HT-29 (cell line): ENCODE measurements around the gene CWC27. TPM values are rescaled to one million over a fixed set of nuclear protein-coding genes. Genes with fewer than 3 reads are reported as not detected.
A peak's percentile ranks its signal among the peaks of the same experiment; 100 is the strongest.
"Not testable (repeated sequence)": the region's sequence is repeated elsewhere in the genome, so short reads cannot be mapped to it uniquely, and the experiment has no call there.

Experiments used
- DNase-seq: peaks from one replicate; pipeline ENCODE4 v3.0.0-alpha.2; 2015; ENCODE audit warnings: low spot score
- total RNA-seq: library from RNA; depleted of rRNA; stranded (reverse); fragments of >200 nt; shearing (Covaris generic); gene quantifications from 2 replicates; pipeline ENCODE4 v1.2.3, GENCODE V29; 2014

Gene CWC27
- total RNA-seq, 1 experiment from 2014 or later, result 10.8 TPM

GRCh38 chr5:64786372-64786771 lies 17.6 kb downstream of the CWC27 start:
- no peak for DNase-seq

- no peak for DNase-seq
Observed at GRCh38 chr5:64788156-64788555, 19.4 kb downstream of the CWC27 start.

- DNase-seq, result no peak
Observed at GRCh38 chr5:64789457-64789856, 20.7 kb downstream of the CWC27 start.

GRCh38 chr5:64790210-64790609 lies 21.5 kb downstream of the CWC27 start:
- DNase-seq, result no peak

- peak; percentile 58 for DNase-seq
Observed at GRCh38 chr5:64792469-64792868, 23.7 kb downstream of the CWC27 start.

- DNase-seq, result peak; percentile 45
Observed at GRCh38 chr5:64794053-64794770, 25.5 kb downstream of the CWC27 start.

GRCh38 chr5:64796301-64796700 lies 27.6 kb downstream of the CWC27 start:
- no peak for DNase-seq

GRCh38 chr5:64800926-64801325 lies 32.2 kb downstream of the CWC27 start:
- no peak for DNase-seq

GRCh38 chr5:64806537-64806936 lies 37.8 kb downstream of the CWC27 start:
- no peak for DNase-seq

- no peak for DNase-seq
Observed at GRCh38 chr5:64807520-64807919, 38.8 kb downstream of the CWC27 start.

GRCh38 chr5:64811050-64811640 lies 42.4 kb downstream of the CWC27 start:
- DNase-seq, result peak; percentile 69

- no peak for DNase-seq
Observed at GRCh38 chr5:64814073-64814472, 45.3 kb downstream of the CWC27 start.

- DNase-seq, result peak; percentile 94
Observed at GRCh38 chr5:64818245-64818644, 49.5 kb downstream of the CWC27 start.

- DNase-seq, result peak; percentile 23
Observed at GRCh38 chr5:64819345-64819744, 50.6 kb downstream of the CWC27 start.

GRCh38 chr5:64822320-64822719 lies 53.6 kb downstream of the CWC27 start:
- DNase-seq, result no peak

GRCh38 chr5:64826541-64826940 lies 57.8 kb downstream of the CWC27 start:
- no peak for DNase-seq

GRCh38 chr5:64827703-64828102 lies 59.0 kb downstream of the CWC27 start:
- DNase-seq, result no peak

- DNase-seq, result not testable (repeated sequence)
Observed at GRCh38 chr5:64830650-64831049, 61.9 kb downstream of the CWC27 start.

- DNase-seq, result no peak
Observed at GRCh38 chr5:64831996-64832395, 63.3 kb downstream of the CWC27 start.

- DNase-seq, result no peak
Observed at GRCh38 chr5:64834037-64834436, 65.3 kb downstream of the CWC27 start.

- no peak for DNase-seq
Observed at GRCh38 chr5:64834611-64835010, 65.9 kb downstream of the CWC27 start.

- DNase-seq, result no peak
Observed at GRCh38 chr5:64835266-64835665, 66.5 kb downstream of the CWC27 start.

GRCh38 chr5:64836190-64836755 lies 67.5 kb downstream of the CWC27 start:
- DNase-seq, result no peak
